GM18951 (cell line): ENCODE data around the gene IL2.

ENCODE experiments used
- POLR2A ChIP-seq: IDR thresholded peaks from 4 replicates; pipeline ENCODE4 v1.6.1; 2011; ENCODE audit warnings: mild to moderate bottlenecking; ENCODE audit not compliant: insufficient read length, insufficient read depth; ENCODE audit errors: extremely low read depth
- in situ Hi-C: fragments of 300-500 bp; cut with MboI; formaldehyde crosslinking; loops from one replicate; pipeline ENCODE4 v1.12.0; 2022; ENCODE audit warnings: low sequenced_read_pairs, mixed read lengths, inconsistent platforms; ENCODE audit not compliant: unreplicated experiment

Gene IL2

GRCh38 chr4:122453384-122453995, 3.0 kb downstream of the IL2 start:
- in situ Hi-C loops: no loop called here
- TF ChIP-seq POLR2A: no peak

GRCh38 chr4:122450847-122451246, 5.7 kb downstream of the IL2 start:
- no peak for TF ChIP-seq POLR2A
- in situ Hi-C loops: no loop called here

GRCh38 chr4:122434285-122434684, 22.2 kb downstream of the IL2 start:
- no peak for TF ChIP-seq POLR2A
- in situ Hi-C loops: no loop called here

- no peak for TF ChIP-seq POLR2A
- in situ Hi-C loops: no loop called here
Observed at GRCh38 chr4:122431351-122431750, 25.2 kb downstream of the IL2 start.

- TF ChIP-seq POLR2A: no peak
- in situ Hi-C loops: no loop called here
Observed at GRCh38 chr4:122423246-122423645, 33.3 kb downstream of the IL2 start.

GRCh38 chr4:122412547-122412946, 44.0 kb downstream of the IL2 start:
- in situ Hi-C loops: no loop called here
- TF ChIP-seq POLR2A: no peak

DNA sequence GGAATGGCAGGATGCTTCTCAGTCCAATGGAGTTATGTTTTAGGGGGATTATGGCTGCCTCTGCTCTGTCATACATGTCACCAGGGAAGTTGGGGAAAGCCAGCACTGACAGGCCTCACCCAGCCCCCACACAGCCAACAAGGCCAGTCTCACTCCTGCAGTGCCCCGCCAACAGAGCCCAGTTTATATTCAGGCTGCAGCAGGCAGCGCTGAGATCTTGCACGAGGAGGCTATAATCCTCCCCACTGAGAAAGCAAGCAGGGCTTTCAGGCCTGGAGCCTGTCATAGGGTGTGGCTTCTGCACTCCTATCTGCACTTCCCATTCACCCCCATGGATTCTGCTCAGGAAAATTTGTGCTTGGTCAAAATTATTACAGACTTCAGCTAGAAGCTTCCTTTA, 52.7 kb downstream of the IL2 start:
- no peak for TF ChIP-seq POLR2A
- in situ Hi-C loops: no loop called here
